GM13976 (cell line): Measurements from ENCODE around the gene IFFO2.

ENCODE experiments used
- DNase-seq: peaks from one replicate; pipeline ENCODE4 v3.0.0; 2012; ENCODE audit warnings: low spot score
- in situ Hi-C: fragments of 300-500 bp; cut with MboI; formaldehyde crosslinking; loops from one replicate; pipeline ENCODE4 v1.12.0; 2022; ENCODE audit warnings: low sequenced_read_pairs, mixed read lengths, inconsistent platforms; ENCODE audit not compliant: unreplicated experiment
- TF ChIP-seq, protein P1 (sequence below): IDR thresholded peaks from 2 replicates; pipeline ENCODE4 v1.5.1; 2012; ENCODE audit warnings: borderline replicate concordance, mild to moderate bottlenecking; ENCODE audit not compliant: insufficient read depth; ENCODE audit errors: extremely low read depth, missing control alignments, control extremely low read depth

Gene IFFO2

DNA sequence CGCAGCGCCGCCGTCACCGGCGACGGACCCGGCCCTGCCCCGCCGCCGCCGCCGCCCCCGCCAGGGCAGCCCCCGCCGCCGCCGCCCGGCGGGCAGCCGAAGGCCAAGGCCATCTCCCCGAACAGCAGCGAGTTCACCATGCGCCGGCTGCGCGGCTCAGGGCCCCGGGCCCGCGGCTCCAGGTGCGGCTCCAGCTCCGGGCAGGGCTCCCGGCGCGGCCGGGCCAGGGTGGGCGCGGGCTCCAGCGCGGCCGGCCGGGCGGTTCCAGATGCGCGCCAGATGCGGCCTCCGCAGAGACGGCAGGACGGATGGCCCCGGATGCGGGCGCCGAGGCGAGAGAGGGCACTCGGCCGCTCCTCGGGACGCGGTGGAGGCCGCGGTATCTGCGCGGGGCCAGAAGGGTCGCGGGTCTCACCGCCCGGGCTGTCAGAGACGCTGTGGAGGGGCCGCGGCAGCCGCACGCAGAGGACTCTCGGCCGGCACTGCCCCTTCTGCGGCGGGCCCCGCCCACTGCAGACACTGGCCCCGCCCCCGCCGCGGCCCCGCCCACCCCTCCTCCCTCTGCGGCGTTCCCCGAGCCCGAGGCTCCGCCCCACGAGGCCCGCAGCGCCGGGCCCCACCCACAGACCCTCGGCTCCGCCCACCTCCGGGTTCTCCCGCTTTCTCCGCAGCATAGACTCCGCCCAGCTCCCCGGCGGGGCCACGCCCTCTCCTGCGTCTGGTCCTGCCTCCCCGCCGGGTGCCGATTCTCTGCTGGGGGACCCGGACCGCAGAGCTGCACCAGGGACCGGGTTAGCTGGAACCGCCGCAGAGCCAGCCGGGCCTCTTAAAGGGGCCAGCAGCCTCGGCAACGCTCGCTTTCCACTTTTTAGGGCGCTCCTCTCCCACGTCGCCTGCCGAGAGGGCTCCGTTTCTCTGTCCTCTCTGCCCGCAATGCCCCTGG lies at the start of gene IFFO2:
Gene IFFO2 (minus strand): TSS at position 484 of the 943 bp plus-strand sequence. CDS start 344 bp downstream, at position 140.
- peak; percentile 100 for DNase-seq
- in situ Hi-C loops = no loop called here
- TF ChIP-seq, protein P1, sequence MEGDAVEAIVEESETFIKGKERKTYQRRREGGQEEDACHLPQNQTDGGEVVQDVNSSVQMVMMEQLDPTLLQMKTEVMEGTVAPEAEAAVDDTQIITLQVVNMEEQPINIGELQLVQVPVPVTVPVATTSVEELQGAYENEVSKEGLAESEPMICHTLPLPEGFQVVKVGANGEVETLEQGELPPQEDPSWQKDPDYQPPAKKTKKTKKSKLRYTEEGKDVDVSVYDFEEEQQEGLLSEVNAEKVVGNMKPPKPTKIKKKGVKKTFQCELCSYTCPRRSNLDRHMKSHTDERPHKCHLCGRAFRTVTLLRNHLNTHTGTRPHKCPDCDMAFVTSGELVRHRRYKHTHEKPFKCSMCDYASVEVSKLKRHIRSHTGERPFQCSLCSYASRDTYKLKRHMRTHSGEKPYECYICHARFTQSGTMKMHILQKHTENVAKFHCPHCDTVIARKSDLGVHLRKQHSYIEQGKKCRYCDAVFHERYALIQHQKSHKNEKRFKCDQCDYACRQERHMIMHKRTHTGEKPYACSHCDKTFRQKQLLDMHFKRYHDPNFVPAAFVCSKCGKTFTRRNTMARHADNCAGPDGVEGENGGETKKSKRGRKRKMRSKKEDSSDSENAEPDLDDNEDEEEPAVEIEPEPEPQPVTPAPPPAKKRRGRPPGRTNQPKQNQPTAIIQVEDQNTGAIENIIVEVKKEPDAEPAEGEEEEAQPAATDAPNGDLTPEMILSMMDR = no peak

DNA sequence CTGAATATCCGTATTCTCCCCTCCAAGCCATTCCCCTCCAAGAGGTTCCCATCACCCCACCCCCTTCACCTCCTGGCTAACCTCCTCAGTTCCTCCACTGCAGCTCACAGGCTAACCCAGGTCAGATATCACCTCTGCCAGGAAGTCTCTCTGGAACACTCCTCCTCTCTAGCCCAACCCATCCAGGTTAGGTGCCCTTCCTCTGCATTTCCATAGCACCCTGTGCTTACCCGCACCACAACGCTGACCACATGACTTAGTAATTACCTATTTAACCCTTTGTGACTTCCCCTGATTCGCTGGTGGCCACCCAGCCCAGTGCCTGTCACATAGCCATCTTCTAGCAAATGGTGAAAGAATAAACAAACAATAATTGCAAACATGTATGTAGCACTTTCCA lies 49.5 kb upstream of the IFFO2 start:
- no peak for DNase-seq
- in situ Hi-C loops = no loop called here

DNA sequence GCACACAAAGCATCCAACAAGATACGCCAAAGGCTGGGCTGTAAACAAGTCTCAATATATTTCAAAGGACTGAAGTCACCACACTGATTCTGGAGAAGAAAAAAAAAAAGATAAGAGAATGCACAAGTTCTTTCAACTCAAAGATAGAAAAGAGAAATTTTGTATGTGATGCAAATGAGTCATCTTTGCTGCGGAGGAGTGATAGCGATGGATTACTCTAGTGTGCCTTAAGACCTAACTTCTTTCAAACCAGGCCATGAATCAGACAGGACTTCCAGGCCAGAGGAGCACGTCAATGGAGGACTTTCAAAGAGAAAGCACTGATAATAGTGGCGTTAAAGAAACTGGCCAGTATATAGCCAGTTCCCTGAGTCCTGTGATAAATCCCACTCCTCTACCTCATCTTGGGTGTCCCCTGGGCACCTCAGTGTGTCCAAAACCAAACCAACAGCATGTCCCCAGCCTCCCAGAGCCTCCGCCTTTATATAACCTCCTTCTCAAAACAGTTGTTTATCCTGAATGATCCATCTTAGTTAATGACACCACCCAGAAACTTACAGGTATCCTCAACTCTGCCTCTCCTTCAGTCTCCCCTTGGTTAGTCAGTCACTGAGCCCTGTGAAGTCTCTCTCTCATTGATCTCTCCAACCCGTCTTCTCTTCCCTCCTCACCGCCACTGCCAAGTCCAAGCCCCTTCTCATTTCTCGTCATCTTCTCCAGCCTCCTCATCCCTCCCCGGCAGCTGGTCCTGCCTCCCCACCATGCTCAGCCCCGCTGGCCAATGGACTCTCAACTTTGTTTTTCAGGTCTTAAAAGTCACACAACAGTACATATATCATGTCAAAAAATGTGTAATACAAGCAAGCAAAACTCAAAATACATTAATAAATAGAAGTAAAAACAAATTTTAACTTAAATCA lies 47.2 kb upstream of the IFFO2 start:
- DNase-seq = no peak
- in situ Hi-C loops = no loop called here
- TF ChIP-seq, protein P1 = no peak

More for the DNA sequence above, 49.5 kb upstream of the IFFO2 start:
- TF ChIP-seq, protein P1 = no peak

DNA sequence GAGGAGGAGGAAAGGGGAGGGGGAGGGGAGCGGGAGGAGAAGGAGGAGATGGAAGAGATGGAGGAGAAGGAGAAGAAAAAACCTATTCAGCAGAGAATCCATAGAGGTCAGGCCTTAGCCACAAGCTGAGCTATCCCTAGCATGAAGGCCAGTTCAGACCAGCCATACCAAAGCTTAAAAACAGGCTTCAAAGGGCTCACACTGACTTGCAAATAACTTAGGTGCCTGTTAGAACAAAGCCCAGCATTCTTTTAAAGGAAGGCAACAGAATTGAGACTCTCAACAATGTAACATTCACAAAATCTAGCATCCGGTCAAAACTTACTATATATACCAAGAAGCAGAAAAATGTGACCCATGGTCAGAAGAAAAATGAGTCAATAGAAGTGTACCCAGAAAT lies 43.6 kb upstream of the IFFO2 start:
- DNase-seq = no peak
- TF ChIP-seq, protein P1 = no peak

DNA sequence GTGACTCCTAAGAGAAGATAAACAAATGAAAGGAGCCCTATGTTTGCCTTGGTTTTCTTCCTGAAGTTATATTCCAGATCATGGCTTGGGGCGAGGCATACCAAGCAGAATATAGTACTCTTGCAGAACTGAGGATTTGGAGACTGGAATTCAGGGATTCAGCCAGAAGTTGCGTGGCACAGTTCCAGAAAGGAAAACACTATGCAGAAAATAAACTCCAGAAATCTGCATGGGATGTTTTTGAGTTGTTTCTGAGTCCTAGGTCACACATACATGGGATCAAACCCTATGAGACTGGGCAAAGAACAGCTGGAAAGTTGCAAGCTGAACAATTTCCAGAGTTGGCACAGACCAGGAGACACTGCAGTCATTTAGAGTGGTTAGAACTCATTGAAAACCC lies 42.9 kb upstream of the IFFO2 start:
- DNase-seq = no peak
- TF ChIP-seq, protein P1 = no peak
- in situ Hi-C loops = no loop called here

More for the DNA sequence above, 43.6 kb upstream of the IFFO2 start:
- in situ Hi-C loops = no loop called here

DNA sequence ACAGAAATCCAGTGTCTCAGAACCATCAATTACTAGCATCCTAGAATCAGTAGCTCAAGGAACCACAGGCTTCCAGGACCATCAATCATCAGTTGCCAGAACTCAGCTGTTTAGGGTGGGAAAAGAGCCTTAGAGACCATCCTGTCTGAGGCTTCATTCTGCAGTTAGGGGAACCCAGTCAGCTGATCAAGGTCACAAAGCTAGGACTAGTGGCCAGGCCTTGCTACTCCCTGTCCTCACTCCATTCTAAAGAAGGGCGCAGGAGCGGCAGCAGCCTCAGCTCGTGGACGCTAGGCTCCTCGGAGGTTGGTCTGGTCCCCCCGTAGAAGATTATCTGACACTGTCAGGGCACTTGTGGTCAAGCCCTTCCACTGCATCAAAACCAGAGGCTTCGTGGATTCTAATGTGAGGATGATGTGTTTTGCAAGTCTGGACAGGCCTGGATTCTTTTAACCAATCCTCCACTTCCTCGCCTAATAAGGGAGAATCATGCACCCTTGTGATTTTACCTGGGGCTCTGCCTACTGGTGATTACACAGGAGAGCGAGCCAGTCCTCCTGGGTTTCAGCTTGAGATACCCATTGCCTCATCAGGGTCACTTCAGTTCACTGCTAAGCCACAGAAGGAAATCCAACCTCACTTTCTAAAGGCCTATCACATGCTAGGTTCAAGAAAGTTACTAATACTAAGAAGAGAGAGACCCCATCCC lies 41.7 kb upstream of the IFFO2 start:
- TF ChIP-seq, protein P1 = no peak
- in situ Hi-C loops = no loop called here
- no peak for DNase-seq
